Measurements from ENCODE around the gene PPM1N. TPM values are rescaled to one million over a fixed set of nuclear protein-coding genes. Genes with fewer than 3 reads are reported as not detected.

Gene PPM1N
- total and polyA plus RNA-seq, 2 of the 13 experiments (the other 11 are each of a cell fraction or from before 2014, with no cell fraction given): 0.31 to 1.8 TPM

- TF ChIP-seq CCAR2 (optimal IDR thresholded peaks at IDR 0.05; ENCODE audit: low read depth, low read length) (no peak), SALL2 (CRISPR knock-in tag; IDR thresholded peaks at IDR 0.05) (no peak), DMAP1 (CRISPR knock-in tag; IDR thresholded peaks at IDR 0.05) (0 out of 2 replicates have a peak, but pooled peaks have one; percentile 24), KDM5B (CRISPR knock-in tag; IDR thresholded peaks at IDR 0.05; ENCODE audit: borderline replicate concordance) (peak; percentile 84), TBX2 (CRISPR knock-in tag; IDR thresholded peaks at IDR 0.05; ENCODE audit: borderline replicate concordance) (peak; percentile 67), PBX3 (CRISPR knock-in tag; IDR thresholded peaks at IDR 0.05; ENCODE audit: borderline replicate concordance) (no peak), NCOA1 (CRISPR knock-in tag; IDR thresholded peaks at IDR 0.05) (no peak), ZBTB10 (CRISPR knock-in tag; IDR thresholded peaks at IDR 0.05; ENCODE audit: borderline replicate concordance) (0 out of 2 replicates have a peak, but pooled peaks have one; percentile 68), ZNF12 (CRISPR knock-in tag; IDR thresholded peaks at IDR 0.05) (no peak), MYC (CRISPR knock-in tag; IDR thresholded peaks at IDR 0.05; ENCODE audit: borderline replicate concordance) (no peak), ZSCAN21 (CRISPR knock-in tag; IDR thresholded peaks at IDR 0.05; ENCODE audit: borderline replicate concordance) (peak; percentile 93), GTF3A (CRISPR knock-in tag; conservative IDR thresholded peaks at IDR 0.05) (no peak), ZNF749 (CRISPR knock-in tag; IDR thresholded peaks at IDR 0.05; ENCODE audit: borderline replicate concordance) (no peak; the same call in 1 of the 2 replicates), THAP8 (CRISPR knock-in tag; IDR thresholded peaks at IDR 0.05; ENCODE audit: borderline replicate concordance) (no peak), HNF4G (IDR thresholded peaks at IDR 0.05; ENCODE audit: borderline replicate concordance, low read depth, low read length) (no peak), HNF4G (CRISPR knock-in tag; IDR thresholded peaks at IDR 0.05; ENCODE audit: borderline replicate concordance, low read depth) (0 out of 2 replicates have a peak, but pooled peaks have one; percentile 43), ATM (IDR thresholded peaks at IDR 0.05; ENCODE audit: borderline replicate concordance) (no peak), PAXIP1 (CRISPR knock-in tag; conservative IDR thresholded peaks at IDR 0.05) (peak; percentile 35; the same call in 1 of the 2 replicates), REPIN1 (CRISPR knock-in tag; IDR thresholded peaks at IDR 0.05; ENCODE audit: borderline replicate concordance, low read depth) (peak; percentile 25; the same call in 1 of the 2 replicates), NRL (CRISPR knock-in tag; IDR thresholded peaks at IDR 0.05; ENCODE audit: borderline replicate concordance) (0 out of 2 replicates have a peak, but pooled peaks have one; percentile 51), HCFC1 (IDR thresholded peaks at IDR 0.05; ENCODE audit: low read depth, low read length) (no peak), ZBTB38 (CRISPR knock-in tag; IDR thresholded peaks at IDR 0.05) (peak; percentile 65; the same call in 1 of the 2 replicates)
Measured at GRCh38 chr19:45496349-45496953, 1.8 kb upstream of the PPM1N start (continued).
